SU-DHL-6 (cell line): ENCODE measurements around the gene OSBPL10.

Source experiments
- H2AFZ ChIP-seq: fragments of 200-600 bp; sonication (generic); 2 replicates; pipeline ENCODE4 v1.6.1; 2014; ENCODE audit warnings: low read depth, mild to moderate bottlenecking, moderate library complexity, mixed read lengths, antibody characterized with exemption, low read length; ENCODE audit not compliant: severe bottlenecking
- H3F3A ChIP-seq: fragments of 200-600 bp; shearing (Covaris generic); 2 replicates; pipeline ENCODE4 v1.6.0; 2016; ENCODE audit warnings: antibody characterized with exemption, mild to moderate bottlenecking; ENCODE audit not compliant: insufficient read depth
- H3K27ac ChIP-seq: fragments of 200-600 bp; sonication (generic); 2 replicates; pipeline ENCODE4 v1.5.1; 2016; ENCODE audit warnings: low read depth, mild to moderate bottlenecking, low read length, moderate library complexity, mixed read lengths
- H3K27me3 ChIP-seq: fragments of 200-600 bp; sonication (generic), shearing (Covaris generic); 2 replicates; pipeline ENCODE4 v1.6.0; 2014; ENCODE audit warnings: mild to moderate bottlenecking, low read length
- H3K36me3 ChIP-seq: fragments of 200-600 bp; sonication (generic); 2 replicates; pipeline ENCODE4 v1.6.1; 2014; ENCODE audit warnings: mild to moderate bottlenecking, low read length, mixed read lengths
- H3K4me2 ChIP-seq: fragments of 300-600, 200-600 bp; shearing (Covaris generic), sonication (generic); 2 replicates; pipeline ENCODE4 v1.6.0; 2014; ENCODE audit warnings: low read length, low read depth, mild to moderate bottlenecking; ENCODE audit not compliant: poor library complexity, severe bottlenecking
- H3K4me3 ChIP-seq: fragments of 200-600 bp; sonication (generic); 2 replicates; pipeline ENCODE4 v1.5.1; 2014; ENCODE audit warnings: antibody characterized with exemption, low read length, mild to moderate bottlenecking, mixed read lengths; ENCODE audit not compliant: insufficient read depth, poor library complexity, severe bottlenecking
- H3K79me2 ChIP-seq: fragments of 200-600 bp; sonication (generic); 2 replicates; pipeline ENCODE4 v1.6.1; 2014; ENCODE audit warnings: mild to moderate bottlenecking, low read length, moderate library complexity; ENCODE audit not compliant: insufficient read depth
- H3K9ac ChIP-seq: fragments of 200-600 bp; sonication (generic); 2 replicates; pipeline ENCODE4 v1.7.0; 2014; ENCODE audit warnings: mild to moderate bottlenecking, low read length
- H3K9me2 ChIP-seq: fragments of 200-600 bp; sonication (generic); replicated peaks from 2 replicates; pipeline ENCODE4 v1.6.1; 2014; ENCODE audit warnings: low read length; ENCODE audit not compliant: insufficient read depth
- H3K9me3 ChIP-seq: fragments of 200-600 bp; sonication (generic); 2 replicates; pipeline ENCODE4 v1.6.1; 2014; ENCODE audit warnings: low read length, mixed read lengths; ENCODE audit not compliant: insufficient read depth
- H4K20me1 ChIP-seq: fragments of 200-600 bp; sonication (generic); 2 replicates; pipeline ENCODE4 v1.6.1; 2014; ENCODE audit warnings: low read depth, mild to moderate bottlenecking, antibody characterized with exemption, low read length, moderate library complexity, mixed read lengths
- CTCF ChIP-seq: fragments of 200-600 bp; sonication (generic); IDR thresholded peaks from one replicate; pipeline ENCODE4 v1.5.1; 2017; ENCODE audit warnings: antibody characterized with exemption, mild to moderate bottlenecking, low read length, moderate library complexity; ENCODE audit not compliant: insufficient read depth, poor library complexity, severe bottlenecking
- EZH2phosphoT487 ChIP-seq: fragments of 200-600 bp; sonication (generic), shearing (Covaris generic); conservative IDR thresholded peaks from 2 replicates; pipeline ENCODE4 v1.6.1; 2018; ENCODE audit warnings: mild to moderate bottlenecking, antibody characterized with exemption, low read length, moderate library complexity, mixed read lengths

OSBPL10 gene

GRCh38 chr3:31878231-31878838 lies 102.7 kb downstream of the OSBPL10 start:
- Histone ChIP-seq H3K27ac (peak overlapping the region; percentile 95), H3K4me2 (no peak overlapping the region), H3K9me2 (no peaks in the 10 kb centered on the region), H3K9me3 (no peaks in the 10 kb centered on the region), H3K36me3 (peaks cover 20% of the 10 kb centered on the region), H4K20me1 (no peaks in the 10 kb centered on the region), H3K4me3 (no peak overlapping the region), H3K27me3 (no peaks in the 10 kb centered on the region), H3F3A (peaks cover 75% of the 10 kb centered on the region), H3K79me2 (peaks cover 81% of the 10 kb centered on the region), H3K9ac (no peak overlapping the region), H2AFZ (no peak overlapping the region)
- TF ChIP-seq EZH2phosphoT487 (no peak), CTCF (no peak)

- H4K20me1 ChIP-seq, result no peaks in the 10 kb centered on the region
- H3K4me2 ChIP-seq, result peak overlapping the region; percentile 89
- H3K36me3 ChIP-seq, result peaks cover 30% of the 10 kb centered on the region
- TF ChIP-seq EZH2phosphoT487, result no peak
- TF ChIP-seq CTCF, result no peak
- H3F3A ChIP-seq, result peaks cover 58% of the 10 kb centered on the region
- H2AFZ ChIP-seq, result peak overlapping the region; percentile 36
- H3K79me2 ChIP-seq, result peaks cover 83% of the 10 kb centered on the region
- peak overlapping the region; percentile 54 for H3K4me3 ChIP-seq
- no peaks in the 10 kb centered on the region for H3K9me3 ChIP-seq
- H3K9me2 ChIP-seq, result no peaks in the 10 kb centered on the region
- peak overlapping the region; percentile 69 for H3K9ac ChIP-seq
- peak overlapping the region; percentile 95 for H3K27ac ChIP-seq
- no peaks in the 10 kb centered on the region for H3K27me3 ChIP-seq
Measured at GRCh38 chr3:31876331-31876730, 104.7 kb downstream of the OSBPL10 start.

- Histone ChIP-seq H2AFZ (no peak overlapping the region), H3K4me3 (peak overlapping the region; percentile 54), H3F3A (peaks cover 49% of the 10 kb centered on the region), H3K9ac (peak overlapping the region; percentile 69), H3K36me3 (peaks cover 30% of the 10 kb centered on the region), H3K27me3 (no peaks in the 10 kb centered on the region), H3K9me3 (no peaks in the 10 kb centered on the region), H3K9me2 (no peaks in the 10 kb centered on the region), H3K4me2 (peak overlapping the region; percentile 89), H3K79me2 (peaks cover 79% of the 10 kb centered on the region), H3K27ac (peak overlapping the region; percentile 95), H4K20me1 (no peaks in the 10 kb centered on the region)
- no peak for TF ChIP-seq EZH2phosphoT487
- TF ChIP-seq CTCF, result no peak
Measured at GRCh38 chr3:31875437-31875836, 105.6 kb downstream of the OSBPL10 start.
